GM18505 (cell line): ENCODE results near the gene KCNB1.

Experiments used
- ATAC-seq: cut with Tn5 transposase; IDR thresholded peaks from one replicate; pipeline ENCODE4 v1.9.1; 2021; ENCODE audit not compliant: unreplicated experiment
- POLR2A ChIP-seq: IDR thresholded peaks from 4 replicates; pipeline ENCODE4 v1.6.1; 2011; ENCODE audit warnings: borderline replicate concordance; ENCODE audit not compliant: insufficient read depth, insufficient read length; ENCODE audit errors: extremely low read depth

Gene KCNB1

DNA sequence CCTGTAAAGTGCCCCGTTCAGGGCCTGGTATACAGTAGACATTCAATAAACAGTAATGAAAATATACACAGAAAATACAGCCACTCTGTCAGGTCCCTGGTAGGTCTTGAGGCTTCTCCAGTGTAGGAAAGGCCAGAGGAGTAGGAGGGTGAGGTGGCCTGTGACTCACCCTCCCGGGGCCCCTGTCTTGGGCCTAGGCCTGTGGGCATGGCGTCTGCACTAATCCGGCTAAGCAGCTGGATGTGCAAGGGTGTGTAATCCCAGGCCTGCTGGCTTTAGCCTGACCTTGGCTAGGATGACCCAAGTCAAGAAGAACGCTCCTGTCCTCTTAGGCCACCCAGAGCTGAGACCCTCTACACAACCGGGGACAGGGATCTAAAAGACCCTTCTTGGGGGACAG lies 84.9 kb downstream of the KCNB1 start:
- no peak for TF ChIP-seq POLR2A
- no peak for ATAC-seq

DNA sequence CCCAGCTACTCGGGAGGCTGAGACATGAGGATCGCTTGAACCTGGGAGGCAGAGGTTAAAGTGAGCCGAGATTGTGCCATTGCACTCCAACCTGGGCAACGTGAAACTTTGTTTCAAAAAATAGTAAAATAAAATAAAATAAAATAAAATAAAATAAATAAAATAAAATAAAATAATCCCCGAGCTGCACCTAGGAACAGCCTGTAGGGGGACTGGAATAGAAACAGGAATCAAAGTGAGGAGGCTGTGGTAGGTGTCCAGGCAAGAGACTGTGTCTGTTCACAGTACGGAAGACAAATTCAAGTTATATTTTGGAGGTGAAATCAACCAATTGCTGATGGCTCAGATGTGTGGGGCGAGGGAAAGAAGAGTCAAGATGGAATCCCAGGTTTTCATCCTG lies 86.2 kb downstream of the KCNB1 start:
- no peak for ATAC-seq
- no peak for TF ChIP-seq POLR2A

DNA sequence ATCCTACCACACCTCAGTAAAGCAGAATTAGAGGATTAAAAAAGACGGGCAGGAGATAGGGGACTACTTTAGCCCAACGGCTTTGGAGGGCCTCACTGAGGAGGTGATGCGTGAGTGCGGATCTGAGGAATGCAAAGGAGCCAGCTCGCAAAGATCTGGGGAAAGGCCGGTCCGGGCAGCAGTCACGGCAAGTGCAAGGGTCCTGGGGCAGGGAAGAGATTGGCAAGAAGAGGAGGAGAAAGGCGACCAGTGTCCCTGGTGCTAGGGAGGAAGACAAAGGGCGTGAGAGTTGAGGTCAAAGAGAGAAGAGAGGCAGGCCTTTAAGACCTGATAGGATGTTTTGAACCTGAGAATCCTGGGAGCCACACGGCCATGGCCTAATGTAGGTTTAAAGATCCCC lies 86.8 kb downstream of the KCNB1 start:
- no peak for ATAC-seq
- TF ChIP-seq POLR2A, result no peak

- TF ChIP-seq POLR2A, result no peak
- ATAC-seq, result no peak
Measured at GRCh38 chr20:49395183-49395582, 87.3 kb downstream of the KCNB1 start.

DNA sequence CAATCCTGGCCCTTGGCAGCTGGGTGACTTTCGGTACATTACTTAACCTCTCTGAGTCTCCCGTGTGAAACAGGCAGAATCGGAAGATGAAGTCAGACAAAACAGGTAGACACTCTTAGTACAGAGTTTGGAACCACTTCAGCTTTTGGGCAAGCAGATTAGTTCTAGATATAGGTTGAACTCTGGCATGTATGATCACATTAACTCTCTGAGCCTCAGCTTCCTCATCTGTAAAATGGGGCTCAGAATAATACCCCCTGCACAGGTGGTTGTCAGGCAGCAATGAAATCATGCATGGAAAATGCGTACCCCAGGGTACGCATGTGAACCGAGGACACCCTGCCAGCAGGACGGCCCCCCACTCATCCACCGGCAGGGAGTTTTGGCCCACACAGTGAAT lies 87.7 kb downstream of the KCNB1 start:
- TF ChIP-seq POLR2A, result no peak
- ATAC-seq, result no peak

- no peak for TF ChIP-seq POLR2A
- ATAC-seq, result no peak
Measured at GRCh38 chr20:49394264-49394663, 88.2 kb downstream of the KCNB1 start.

- no peak for ATAC-seq
- no peak for TF ChIP-seq POLR2A
Measured at GRCh38 chr20:49393803-49394202, 88.7 kb downstream of the KCNB1 start.

GRCh38 chr20:49392745-49393144 lies 89.7 kb downstream of the KCNB1 start:
- no peak for ATAC-seq
- TF ChIP-seq POLR2A, result no peak

- no peak for ATAC-seq
- no peak for TF ChIP-seq POLR2A
Measured at GRCh38 chr20:49391404-49392245, 90.8 kb downstream of the KCNB1 start.

DNA sequence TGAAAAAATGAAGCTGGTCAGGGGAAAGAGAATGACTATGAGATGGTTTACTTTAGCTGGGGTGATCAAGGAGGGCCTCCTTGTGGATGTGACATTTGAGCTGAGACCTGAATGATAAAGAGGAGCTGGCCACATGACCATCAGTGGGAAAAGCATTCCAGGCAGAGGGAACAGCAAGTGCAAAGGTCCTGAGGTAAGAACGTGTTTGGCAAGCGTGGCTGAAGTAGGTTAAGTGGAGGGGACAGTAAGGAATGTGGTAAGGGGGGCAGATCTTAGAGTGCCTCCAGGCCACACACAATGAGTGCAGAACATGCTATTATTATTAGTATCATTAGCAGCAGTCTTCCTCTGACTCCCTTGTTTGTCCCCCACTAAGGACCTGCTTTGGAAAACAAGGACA lies 92.6 kb downstream of the KCNB1 start:
- no peak for TF ChIP-seq POLR2A
- ATAC-seq, result no peak

DNA sequence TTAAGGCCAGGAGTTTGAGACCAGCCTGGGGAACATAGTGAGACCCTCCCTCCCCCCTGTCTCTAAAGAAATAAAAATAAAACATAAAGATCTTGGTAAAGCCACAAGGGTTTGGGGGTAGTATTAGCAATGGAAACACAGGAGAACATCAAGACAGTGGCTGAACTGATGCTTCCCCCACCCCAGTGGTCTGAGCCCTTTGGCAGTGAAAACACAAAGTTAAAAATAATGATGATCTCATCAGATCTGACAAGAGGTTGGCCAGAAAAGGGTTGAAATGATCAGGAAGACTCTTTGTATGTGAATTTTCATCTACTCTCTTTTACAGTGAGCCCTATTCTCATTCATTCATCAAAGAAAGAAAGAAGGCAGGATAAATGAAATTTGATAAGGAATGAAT lies 93.7 kb downstream of the KCNB1 start:
- TF ChIP-seq POLR2A, result no peak
- no peak for ATAC-seq

DNA sequence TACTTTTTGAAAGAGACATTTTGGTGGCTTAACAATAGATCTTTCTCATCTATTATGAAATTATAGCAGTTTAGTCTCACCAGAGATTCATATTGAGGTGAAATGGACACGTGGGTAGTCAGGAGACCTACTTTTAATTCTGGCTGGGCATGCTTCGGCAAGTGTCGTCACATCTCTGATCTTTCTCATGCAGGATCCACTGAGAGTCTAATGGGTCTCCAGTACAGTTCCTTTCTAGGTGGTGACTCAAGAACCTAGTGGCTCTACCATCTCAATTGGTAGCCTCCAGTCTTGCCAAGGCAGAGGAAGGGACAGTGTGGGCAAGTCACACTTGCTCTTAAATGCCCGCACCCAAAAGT lies 94.9 kb downstream of the KCNB1 start:
- no peak for TF ChIP-seq POLR2A

GRCh38 chr20:49386848-49387580 lies 95.5 kb downstream of the KCNB1 start:
- no peak for TF ChIP-seq POLR2A
- no peak for ATAC-seq

More for the DNA sequence above, 94.9 kb downstream of the KCNB1 start:
- no peak for ATAC-seq

GRCh38 chr20:49385465-49385864 lies 97.0 kb downstream of the KCNB1 start:
- ATAC-seq, result no peak
- TF ChIP-seq POLR2A, result no peak
